ENCODE data around the gene RB1.
"Not testable (repeated sequence)": the region's sequence is repeated elsewhere in the genome, so short reads cannot be mapped to it uniquely, and the experiment has no call there.

The RB1 gene

GRCh38 chr13:48349525-48349924 is 46.0 kb downstream of the RB1 start:
- no peak for DNase-seq (ENCODE audit: low read depth in 2 of 2)

GRCh38 chr13:48353590-48353989 is 50.0 kb downstream of the RB1 start:
- no peak for DNase-seq (ENCODE audit: low read depth in 2 of 2)

- not testable (repeated sequence) for DNase-seq (ENCODE audit: low read depth in 2 of 2)
These were observed 52.0 kb downstream of the RB1 start for GRCh38 chr13:48355524-48355923.

GRCh38 chr13:48356750-48357149 is 53.2 kb downstream of the RB1 start:
- no peak for DNase-seq (ENCODE audit: low read depth in 2 of 2)

GRCh38 chr13:48369988-48370387 is 66.4 kb downstream of the RB1 start:
- no peak for DNase-seq (ENCODE audit: low read depth in 2 of 2)

- DNase-seq (ENCODE audit: low read depth in 2 of 2): no peak
These were observed 67.3 kb downstream of the RB1 start for GRCh38 chr13:48370815-48371214.

GRCh38 chr13:48377857-48378256 is 74.3 kb downstream of the RB1 start:
- DNase-seq (ENCODE audit: low read depth in 2 of 2): no peak

GRCh38 chr13:48380581-48380980 is 77.0 kb downstream of the RB1 start:
- no peak for DNase-seq (ENCODE audit: low read depth in 2 of 2)

- no peak for DNase-seq (ENCODE audit: low read depth in 2 of 2)
These were observed 79.8 kb downstream of the RB1 start for GRCh38 chr13:48383384-48383783.

- DNase-seq (ENCODE audit: low read depth in 2 of 2): no peak
These were observed 83.3 kb downstream of the RB1 start for GRCh38 chr13:48386816-48387215.

GRCh38 chr13:48391257-48391656 is 87.7 kb downstream of the RB1 start:
- DNase-seq (ENCODE audit: low read depth in 2 of 2): no peak

GRCh38 chr13:48393030-48393697 is 89.6 kb downstream of the RB1 start:
- no peak for DNase-seq (ENCODE audit: low read depth in 2 of 2)

- no peak for DNase-seq (ENCODE audit: low read depth in 2 of 2)
These were observed 90.1 kb downstream of the RB1 start for GRCh38 chr13:48393698-48394085.

- no peak for DNase-seq (ENCODE audit: low read depth in 2 of 2)
These were observed 94.2 kb downstream of the RB1 start for GRCh38 chr13:48397744-48398143.

GRCh38 chr13:48398450-48399095 is 95.0 kb downstream of the RB1 start:
- DNase-seq (ENCODE audit: low read depth in 2 of 2): no peak

- no peak for DNase-seq (ENCODE audit: low read depth in 2 of 2)
These were observed 96.6 kb downstream of the RB1 start for GRCh38 chr13:48400090-48400694.

- DNase-seq (ENCODE audit: low read depth in 2 of 2): no peak
These were observed 97.3 kb downstream of the RB1 start for GRCh38 chr13:48400850-48401291.

GRCh38 chr13:48401480-48401879 is 97.9 kb downstream of the RB1 start:
- no peak for DNase-seq (ENCODE audit: low read depth in 2 of 2)

- DNase-seq (ENCODE audit: low read depth in 2 of 2): no peak
These were observed 98.9 kb downstream of the RB1 start for GRCh38 chr13:48402325-48402932.

- DNase-seq (ENCODE audit: low read depth in 2 of 2): no peak
These were observed 99.6 kb downstream of the RB1 start for GRCh38 chr13:48403151-48403631.

- DNase-seq (ENCODE audit: low read depth in 2 of 2): no peak
These were observed 100.4 kb downstream of the RB1 start for GRCh38 chr13:48403913-48404312.

GRCh38 chr13:48404952-48405351 is 101.4 kb downstream of the RB1 start:
- DNase-seq (ENCODE audit: low read depth in 2 of 2): no peak

- no peak for DNase-seq (ENCODE audit: low read depth in 2 of 2)
These were observed 102.3 kb downstream of the RB1 start for GRCh38 chr13:48405875-48406274.
